WTC11 (cell line): ENCODE data around the gene ASCC3.
"Not testable (repeated sequence)": the region's sequence is repeated elsewhere in the genome, so short reads cannot be mapped to it uniquely, and the experiment has no call there.

Experiments
- USF2 ChIP-seq: sonication (generic); formaldehyde crosslinking; IDR thresholded peaks from 2 replicates; pipeline ENCODE4 v1.8.1; 2023; ENCODE audit warnings: mild to moderate bottlenecking, missing genetic modification reagents, moderate library complexity
- TF ChIP-seq, protein P1 (sequence below): sonication (generic); formaldehyde crosslinking; IDR thresholded peaks from 2 replicates; pipeline ENCODE4 v1.8.1; 2022; ENCODE audit warnings: low read depth, mild to moderate bottlenecking, moderate library complexity, missing genetic modification reagents, borderline replicate concordance
- TF ChIP-seq, protein P2 (sequence below): sonication (generic); formaldehyde crosslinking; IDR thresholded peaks from 2 replicates; pipeline ENCODE4 v1.8.1; 2023; ENCODE audit warnings: mild to moderate bottlenecking, moderate library complexity, missing genetic modification reagents

- TF ChIP-seq, protein P1, sequence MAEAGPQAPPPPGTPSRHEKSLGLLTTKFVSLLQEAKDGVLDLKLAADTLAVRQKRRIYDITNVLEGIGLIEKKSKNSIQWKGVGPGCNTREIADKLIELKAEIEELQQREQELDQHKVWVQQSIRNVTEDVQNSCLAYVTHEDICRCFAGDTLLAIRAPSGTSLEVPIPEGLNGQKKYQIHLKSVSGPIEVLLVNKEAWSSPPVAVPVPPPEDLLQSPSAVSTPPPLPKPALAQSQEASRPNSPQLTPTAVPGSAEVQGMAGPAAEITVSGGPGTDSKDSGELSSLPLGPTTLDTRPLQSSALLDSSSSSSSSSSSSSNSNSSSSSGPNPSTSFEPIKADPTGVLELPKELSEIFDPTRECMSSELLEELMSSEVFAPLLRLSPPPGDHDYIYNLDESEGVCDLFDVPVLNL (CRISPR knock-in tag), result not testable (repeated sequence)
- TF ChIP-seq, protein P2, sequence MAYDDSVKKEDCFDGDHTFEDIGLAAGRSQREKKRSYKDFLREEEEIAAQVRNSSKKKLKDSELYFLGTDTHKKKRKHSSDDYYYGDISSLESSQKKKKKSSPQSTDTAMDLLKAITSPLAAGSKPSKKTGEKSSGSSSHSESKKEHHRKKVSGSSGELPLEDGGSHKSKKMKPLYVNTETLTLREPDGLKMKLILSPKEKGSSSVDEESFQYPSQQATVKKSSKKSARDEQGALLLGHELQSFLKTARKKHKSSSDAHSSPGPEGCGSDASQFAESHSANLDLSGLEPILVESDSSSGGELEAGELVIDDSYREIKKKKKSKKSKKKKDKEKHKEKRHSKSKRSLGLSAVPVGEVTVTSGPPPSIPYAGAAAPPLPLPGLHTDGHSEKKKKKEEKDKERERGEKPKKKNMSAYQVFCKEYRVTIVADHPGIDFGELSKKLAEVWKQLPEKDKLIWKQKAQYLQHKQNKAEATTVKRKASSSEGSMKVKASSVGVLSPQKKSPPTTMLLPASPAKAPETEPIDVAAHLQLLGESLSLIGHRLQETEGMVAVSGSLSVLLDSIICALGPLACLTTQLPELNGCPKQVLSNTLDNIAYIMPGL (CRISPR knock-in tag), result not testable (repeated sequence)
- TF ChIP-seq USF2 (CRISPR knock-in tag), result not testable (repeated sequence)
Observed at GRCh38 chr6:100829077-100829595, 52.0 kb downstream of the ASCC3 start.
